ENCODE measurements around the gene DDR2. TPM values are rescaled to one million over a fixed set of nuclear protein-coding genes. Genes with fewer than 3 reads are reported as not detected.

DDR2 gene
- total RNA-seq, 1 donor from 2014 or later = 26.9 TPM

- Histone ChIP-seq H3K27me3 (ENCODE audit: low read depth) (no peaks in the 10 kb centered on the region), H3K4me3 (no peak overlapping the region), H3K4me1 (peaks cover 68% of the 10 kb centered on the region), H3K27ac (replicated peaks) (peak overlapping the region; percentile 46), H3K36me3 (no peaks in the 10 kb centered on the region), H3K9me3 (replicated peaks) (no peaks in the 10 kb centered on the region)
- DNase-seq = no peak
- intact Hi-C loops (cut with micrococcal nuclease) = no loop called here
- TF ChIP-seq, protein P1, sequence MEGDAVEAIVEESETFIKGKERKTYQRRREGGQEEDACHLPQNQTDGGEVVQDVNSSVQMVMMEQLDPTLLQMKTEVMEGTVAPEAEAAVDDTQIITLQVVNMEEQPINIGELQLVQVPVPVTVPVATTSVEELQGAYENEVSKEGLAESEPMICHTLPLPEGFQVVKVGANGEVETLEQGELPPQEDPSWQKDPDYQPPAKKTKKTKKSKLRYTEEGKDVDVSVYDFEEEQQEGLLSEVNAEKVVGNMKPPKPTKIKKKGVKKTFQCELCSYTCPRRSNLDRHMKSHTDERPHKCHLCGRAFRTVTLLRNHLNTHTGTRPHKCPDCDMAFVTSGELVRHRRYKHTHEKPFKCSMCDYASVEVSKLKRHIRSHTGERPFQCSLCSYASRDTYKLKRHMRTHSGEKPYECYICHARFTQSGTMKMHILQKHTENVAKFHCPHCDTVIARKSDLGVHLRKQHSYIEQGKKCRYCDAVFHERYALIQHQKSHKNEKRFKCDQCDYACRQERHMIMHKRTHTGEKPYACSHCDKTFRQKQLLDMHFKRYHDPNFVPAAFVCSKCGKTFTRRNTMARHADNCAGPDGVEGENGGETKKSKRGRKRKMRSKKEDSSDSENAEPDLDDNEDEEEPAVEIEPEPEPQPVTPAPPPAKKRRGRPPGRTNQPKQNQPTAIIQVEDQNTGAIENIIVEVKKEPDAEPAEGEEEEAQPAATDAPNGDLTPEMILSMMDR (IDR thresholded peaks at IDR 0.05; ENCODE audit: borderline replicate concordance) = no peak
Measured at GRCh38 chr1:162677607-162678371, 45.5 kb downstream of the DDR2 start.

DNA sequence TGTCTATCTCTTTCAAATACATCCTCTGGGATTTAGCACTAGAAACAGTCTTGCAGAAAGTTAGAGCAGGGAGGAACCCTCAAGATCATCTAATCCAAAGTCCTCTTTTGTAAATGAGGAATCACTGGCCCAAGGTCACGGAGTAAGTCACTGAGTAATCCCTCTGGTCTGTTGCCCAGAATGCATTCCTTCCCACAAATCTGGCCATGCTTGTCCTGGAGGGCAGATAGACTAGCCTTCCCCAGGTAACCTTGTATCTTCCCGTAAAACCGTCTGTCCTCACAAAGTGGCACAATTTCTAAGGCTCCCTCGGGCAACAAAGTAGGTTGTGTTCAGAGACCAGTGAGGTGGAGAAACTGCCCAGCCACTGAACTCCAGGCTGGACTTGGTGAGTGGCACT lies 46.2 kb downstream of the DDR2 start:
- DNase-seq = no peak
- Histone ChIP-seq H3K4me1 (peaks cover 63% of the 10 kb centered on the region), H3K36me3 (no peaks in the 10 kb centered on the region), H3K27ac (replicated peaks) (peak overlapping the region; percentile 46), H3K4me3 (no peak overlapping the region), H3K9me3 (replicated peaks) (peaks cover 4% of the 10 kb centered on the region), H3K27me3 (ENCODE audit: low read depth) (no peaks in the 10 kb centered on the region)
- intact Hi-C loops (cut with micrococcal nuclease) = no loop called here
- TF ChIP-seq, protein P1 (IDR thresholded peaks at IDR 0.05; ENCODE audit: borderline replicate concordance) = no peak

- no peak overlapping the region for H3K4me3 ChIP-seq
- DNase-seq = no peak
- TF ChIP-seq, protein P1 (IDR thresholded peaks at IDR 0.05; ENCODE audit: borderline replicate concordance) = no peak
- H3K27ac ChIP-seq (replicated peaks) = no peak overlapping the region
- H3K27me3 ChIP-seq (ENCODE audit: low read depth) = no peaks in the 10 kb centered on the region
- H3K9me3 ChIP-seq (replicated peaks) = peaks cover 9% of the 10 kb centered on the region
- peaks cover 55% of the 10 kb centered on the region for H3K4me1 ChIP-seq
- intact Hi-C loops (cut with micrococcal nuclease) = no loop called here
- H3K36me3 ChIP-seq = no peaks in the 10 kb centered on the region
Measured at GRCh38 chr1:162679298-162679697, 47.0 kb downstream of the DDR2 start.

DNA sequence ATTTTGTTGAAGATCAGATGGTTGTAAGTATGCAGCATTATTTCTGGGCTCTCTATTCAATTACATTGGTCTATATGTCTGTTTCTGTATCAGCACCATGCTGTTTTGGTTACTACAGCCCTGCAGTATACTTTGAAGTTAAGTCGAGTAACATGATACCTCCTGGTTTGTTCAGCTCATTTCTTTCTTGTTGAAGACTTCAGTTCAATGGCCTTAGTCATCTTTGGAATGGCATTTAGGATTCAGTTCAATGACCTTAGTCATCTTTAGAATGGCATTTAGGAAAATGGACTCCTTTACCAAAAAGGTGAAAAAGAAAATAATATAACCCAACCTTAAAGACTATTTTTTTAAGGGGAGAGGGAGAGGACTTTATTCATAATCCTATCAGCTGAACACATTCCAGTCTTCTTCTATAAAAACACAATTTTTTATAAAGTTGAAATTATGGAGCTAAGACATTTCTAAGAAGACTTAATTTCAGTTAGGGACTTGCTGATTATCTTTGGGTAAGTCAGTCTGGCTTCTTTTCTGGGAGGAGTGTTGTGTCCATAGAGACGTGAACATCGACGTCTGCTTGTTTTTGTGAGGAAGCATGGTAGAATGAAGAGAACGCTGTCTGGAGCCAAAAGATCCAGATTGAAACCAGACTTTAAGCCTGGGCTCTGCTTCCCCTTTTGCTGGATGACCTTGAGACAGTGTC lies 48.3 kb downstream of the DDR2 start:
- Histone ChIP-seq H3K4me3 (no peak overlapping the region), H3K36me3 (no peaks in the 10 kb centered on the region), H3K27me3 (ENCODE audit: low read depth) (no peaks in the 10 kb centered on the region), H3K4me1 (peaks cover 55% of the 10 kb centered on the region), H3K9me3 (replicated peaks) (peaks cover 9% of the 10 kb centered on the region), H3K27ac (replicated peaks) (peak overlapping the region; percentile 70)
- intact Hi-C loops (cut with micrococcal nuclease) = no loop called here
- no peak for DNase-seq
- TF ChIP-seq, protein P1 (IDR thresholded peaks at IDR 0.05; ENCODE audit: borderline replicate concordance) = no peak

DNA sequence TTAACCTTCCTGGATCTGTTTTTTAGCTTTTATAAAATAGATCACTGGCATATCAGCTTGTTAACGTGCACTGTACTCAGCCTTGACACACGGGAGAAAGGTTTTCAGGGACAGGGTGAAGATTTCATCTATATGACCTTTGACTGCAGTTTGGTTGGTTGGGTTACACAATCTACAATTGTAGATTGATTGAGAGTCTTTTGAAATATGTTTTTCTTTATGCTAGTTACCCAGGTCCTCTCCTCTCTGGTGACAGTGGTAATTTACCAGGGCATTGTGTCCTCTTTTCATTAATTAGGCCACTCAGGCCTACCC lies 48.8 kb downstream of the DDR2 start:
- Histone ChIP-seq H3K4me1 (peaks cover 50% of the 10 kb centered on the region), H3K9me3 (replicated peaks) (peaks cover 9% of the 10 kb centered on the region), H3K36me3 (no peaks in the 10 kb centered on the region), H3K4me3 (no peak overlapping the region), H3K27me3 (ENCODE audit: low read depth) (no peaks in the 10 kb centered on the region), H3K27ac (replicated peaks) (peak overlapping the region; percentile 70)
- TF ChIP-seq, protein P1 (IDR thresholded peaks at IDR 0.05; ENCODE audit: borderline replicate concordance) = no peak
- DNase-seq = no peak
- intact Hi-C loops (cut with micrococcal nuclease) = no loop called here
